ENCODE results near the gene ZNF784. TPM values are rescaled to one million over a fixed set of nuclear protein-coding genes. Genes with fewer than 3 reads are reported as not detected.

The ZNF784 gene
- total RNA-seq, 1 experiment from 2014 or later: 3.1 TPM

GRCh38 chr19:55646889-55647731 is 22.7 kb upstream of the ZNF784 start:
- Mint-ChIP-seq H3K27ac (ENCODE audit: low read depth, unreplicated experiment) (no peak overlapping the region), H3K4me1 (ENCODE audit: insufficient read depth, unreplicated experiment) (peaks cover 13% of the 10 kb centered on the region), H3K4me3 (ENCODE audit: unreplicated experiment) (no peak overlapping the region), H3K9me3 (ENCODE audit: unreplicated experiment) (no peaks in the 10 kb centered on the region), H3K36me3 (ENCODE audit: insufficient read depth, unreplicated experiment) (peaks cover 50% of the 10 kb centered on the region), H3K27me3 (ENCODE audit: insufficient read depth, unreplicated experiment) (no peaks in the 10 kb centered on the region)
- ChIA-PET CTCF (interaction anchor here (0.6 to 3.6 kb wide), 6 partner anchors 10 to 1110 kb away, joined by 3 to 25 read pairs (median 4); no protein-coding TSS in a partner anchor), POLR2A (interaction anchor here (0.7 to 1.8 kb wide), 7 partner anchors 10 to 1458 kb away, joined by 3 to 7 read pairs (median 4); partner anchors contain the start of genes MBOAT7 and UBE2S)
- no peak for DNase-seq (ENCODE audit: unreplicated experiment)
- intact Hi-C loops (cut with micrococcal nuclease): no loop called here
- TF ChIP-seq CTCF (IDR thresholded peaks at IDR 0.05; ENCODE audit: unreplicated experiment): no peak
- BruUV-seq (replicated peaks): no TSS peak

GRCh38 chr19:55645512-55645881 is 21.1 kb upstream of the ZNF784 start:
- H3K9me3 Mint-ChIP-seq (ENCODE audit: unreplicated experiment): no peaks in the 10 kb centered on the region
- peak overlapping the region; percentile 19 for H3K4me3 Mint-ChIP-seq (ENCODE audit: unreplicated experiment)
- peaks cover 18% of the 10 kb centered on the region for H3K4me1 Mint-ChIP-seq (ENCODE audit: insufficient read depth, unreplicated experiment)
- intact Hi-C loops (cut with micrococcal nuclease): no loop called here
- no peak for TF ChIP-seq CTCF (IDR thresholded peaks at IDR 0.05; ENCODE audit: unreplicated experiment)
- no peaks in the 10 kb centered on the region for H3K27me3 Mint-ChIP-seq (ENCODE audit: insufficient read depth, unreplicated experiment)
- ChIA-PET POLR2A (interaction anchor here (1.1 to 1.4 kb wide), 3 partner anchors 9 to 12 kb away, joined by 4 to 5 read pairs (median 4); no protein-coding TSS in a partner anchor), CTCF (interaction anchor here (0.7 to 3.6 kb wide), 3 partner anchors 9 to 13 kb away, joined by 3 to 25 read pairs (median 11); no protein-coding TSS in a partner anchor)
- BruUV-seq (replicated peaks): no TSS peak
- no peak overlapping the region for H3K27ac Mint-ChIP-seq (ENCODE audit: low read depth, unreplicated experiment)
- no peak for DNase-seq (ENCODE audit: unreplicated experiment)
- H3K36me3 Mint-ChIP-seq (ENCODE audit: insufficient read depth, unreplicated experiment): peaks cover 50% of the 10 kb centered on the region

- no peak for DNase-seq (ENCODE audit: unreplicated experiment)
- intact Hi-C loops (cut with micrococcal nuclease): no loop called here
- Mint-ChIP-seq H3K27ac (ENCODE audit: low read depth, unreplicated experiment) (peak overlapping the region; percentile 94), H3K4me3 (ENCODE audit: unreplicated experiment) (peak overlapping the region; percentile 82), H3K9me3 (ENCODE audit: unreplicated experiment) (no peaks in the 10 kb centered on the region), H3K4me1 (ENCODE audit: insufficient read depth, unreplicated experiment) (peaks cover 18% of the 10 kb centered on the region), H3K27me3 (ENCODE audit: insufficient read depth, unreplicated experiment) (no peaks in the 10 kb centered on the region), H3K36me3 (ENCODE audit: insufficient read depth, unreplicated experiment) (peaks cover 50% of the 10 kb centered on the region)
- BruUV-seq (replicated peaks): TSS peak; percentile 65
- CTCF ChIA-PET: interaction anchor here (1.0 to 3.6 kb wide), 3 partner anchors 8 to 13 kb away, joined by 4 to 25 read pairs (median 11); no protein-coding TSS in a partner anchor
- POLR2A ChIA-PET: interaction anchor here (1.0 to 1.4 kb wide), 4 partner anchors 9 to 12 kb away, joined by 4 to 6 read pairs (median 4); no protein-coding TSS in a partner anchor
- no peak for TF ChIP-seq CTCF (IDR thresholded peaks at IDR 0.05; ENCODE audit: unreplicated experiment)
Observed at GRCh38 chr19:55644842-55645511, 20.6 kb upstream of the ZNF784 start.
